ENCODE measurements around the gene GRB10. TPM values are rescaled to one million over a fixed set of nuclear protein-coding genes. Genes with fewer than 3 reads are reported as not detected.

The GRB10 gene
- total and polyA plus RNA-seq, 9 donors, result 10.0 to 93.3 (median 27.8) TPM

DNA sequence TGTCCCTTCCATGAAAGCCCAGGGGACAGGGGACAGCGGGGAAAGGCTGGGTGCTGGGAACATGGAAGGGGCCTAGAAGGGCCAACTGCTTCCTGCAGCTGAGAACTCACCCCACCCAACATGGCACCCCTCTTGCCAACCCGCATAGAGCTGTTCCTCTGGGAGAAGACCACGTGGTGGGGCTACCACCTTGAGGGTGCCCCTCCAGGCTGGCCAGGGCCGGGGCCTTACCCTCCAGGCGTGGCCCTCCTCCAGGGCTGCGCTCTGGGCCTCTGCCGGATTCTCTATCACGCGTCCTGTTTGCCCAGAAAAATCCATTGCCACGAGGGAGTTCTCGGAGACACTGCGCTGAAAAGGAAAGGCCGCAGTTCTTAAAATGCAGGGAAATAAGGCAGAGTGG lies 177.6 kb downstream of the GRB10 start:
- TF ChIP-seq, protein P1, sequence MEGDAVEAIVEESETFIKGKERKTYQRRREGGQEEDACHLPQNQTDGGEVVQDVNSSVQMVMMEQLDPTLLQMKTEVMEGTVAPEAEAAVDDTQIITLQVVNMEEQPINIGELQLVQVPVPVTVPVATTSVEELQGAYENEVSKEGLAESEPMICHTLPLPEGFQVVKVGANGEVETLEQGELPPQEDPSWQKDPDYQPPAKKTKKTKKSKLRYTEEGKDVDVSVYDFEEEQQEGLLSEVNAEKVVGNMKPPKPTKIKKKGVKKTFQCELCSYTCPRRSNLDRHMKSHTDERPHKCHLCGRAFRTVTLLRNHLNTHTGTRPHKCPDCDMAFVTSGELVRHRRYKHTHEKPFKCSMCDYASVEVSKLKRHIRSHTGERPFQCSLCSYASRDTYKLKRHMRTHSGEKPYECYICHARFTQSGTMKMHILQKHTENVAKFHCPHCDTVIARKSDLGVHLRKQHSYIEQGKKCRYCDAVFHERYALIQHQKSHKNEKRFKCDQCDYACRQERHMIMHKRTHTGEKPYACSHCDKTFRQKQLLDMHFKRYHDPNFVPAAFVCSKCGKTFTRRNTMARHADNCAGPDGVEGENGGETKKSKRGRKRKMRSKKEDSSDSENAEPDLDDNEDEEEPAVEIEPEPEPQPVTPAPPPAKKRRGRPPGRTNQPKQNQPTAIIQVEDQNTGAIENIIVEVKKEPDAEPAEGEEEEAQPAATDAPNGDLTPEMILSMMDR (IDR thresholded peaks at IDR 0.05), result no peak
- TF ChIP-seq EP300 (IDR thresholded peaks at IDR 0.05) (no peak), POLR2A (IDR thresholded peaks at IDR 0.05) (no peak)
- 94 to 98% (median 95%) methylated on average over 13 of the region's 13 CpGs for WGBS, 3 donors
- Histone ChIP-seq H3K9me3 (no peaks in the 10 kb centered on the region), H3K27ac (no peak overlapping the region), H3K36me3 (no peaks in the 10 kb centered on the region), H3K4me1 (ENCODE audit: insufficient read depth) (no peaks in the 10 kb centered on the region), H3K27me3 (no peaks in the 10 kb centered on the region), H3K4me3 (no peak overlapping the region)
- intact Hi-C loops (cut with DNase I), result no loop called here
- no peak for DNase-seq

DNA sequence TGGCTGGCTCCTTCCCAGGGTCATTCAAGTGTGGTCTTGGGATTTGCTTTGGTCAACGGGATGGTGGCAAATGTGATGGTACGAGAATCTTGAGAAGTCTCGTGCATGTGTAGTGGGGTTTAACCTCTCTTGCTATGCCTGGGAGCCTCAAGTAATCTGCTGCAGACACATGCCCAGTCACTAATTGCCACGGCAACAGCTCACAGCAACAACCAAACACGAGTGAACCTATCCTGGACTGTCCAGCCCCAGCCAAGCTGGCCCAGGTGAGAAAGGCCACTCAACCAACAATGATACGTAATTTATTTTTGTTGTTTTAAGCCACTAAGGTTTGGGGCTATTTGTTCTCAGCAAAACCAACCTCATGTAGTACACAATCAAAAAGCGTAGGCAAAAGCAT lies 179.4 kb downstream of the GRB10 start:
- Histone ChIP-seq H3K9me3 (no peaks in the 10 kb centered on the region), H3K27me3 (no peaks in the 10 kb centered on the region), H3K36me3 (no peaks in the 10 kb centered on the region), H3K4me3 (no peak overlapping the region), H3K4me1 (ENCODE audit: insufficient read depth) (no peaks in the 10 kb centered on the region), H3K27ac (no peak overlapping the region)
- 83 to 90% (median 89%) methylated on average over 7 of the region's 7 CpGs for WGBS, 3 donors
- TF ChIP-seq POLR2A (IDR thresholded peaks at IDR 0.05) (no peak), EP300 (IDR thresholded peaks at IDR 0.05) (no peak)
- TF ChIP-seq, protein P1 (IDR thresholded peaks at IDR 0.05), result no peak
- no peak for DNase-seq
- intact Hi-C loops (cut with DNase I), result no loop called here

DNA sequence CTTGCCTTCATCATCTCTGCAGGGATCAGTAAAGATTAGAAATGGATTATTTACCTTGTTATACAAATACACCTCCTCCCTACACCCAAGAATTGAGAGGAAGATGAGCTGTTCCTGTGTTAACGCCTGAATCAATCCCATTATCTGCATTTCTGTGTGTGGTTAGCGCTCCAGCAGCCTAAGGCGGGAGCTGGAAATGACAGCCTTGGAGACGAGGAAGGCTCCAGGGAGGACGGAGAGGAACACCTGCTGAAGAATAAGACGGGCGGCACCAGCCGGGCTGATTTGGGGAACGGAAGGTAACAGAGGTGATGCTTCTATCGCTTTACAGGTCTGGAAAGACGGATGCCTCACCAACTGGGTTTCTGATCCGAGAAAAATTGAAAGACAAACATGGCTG lies 183.3 kb downstream of the GRB10 start:
- H3K36me3 ChIP-seq, result no peaks in the 10 kb centered on the region
- H3K9me3 ChIP-seq, result no peaks in the 10 kb centered on the region
- H3K4me1 ChIP-seq (ENCODE audit: insufficient read depth), result peaks cover 3% of the 10 kb centered on the region
- H3K4me3 ChIP-seq, result no peak overlapping the region
- H3K27me3 ChIP-seq, result no peaks in the 10 kb centered on the region
- intact Hi-C loops (cut with DNase I), result loop anchor here in 1 of 4 donors (10.0 kb wide), 1 partner anchor 55 kb away; no protein-coding TSS in a partner anchor
- no peak overlapping the region for H3K27ac ChIP-seq
- 94% methylated on average over 12 of the region's 12 CpGs for WGBS, 3 donors
- TF ChIP-seq POLR2A (IDR thresholded peaks at IDR 0.05) (no peak), EP300 (IDR thresholded peaks at IDR 0.05) (no peak)
- TF ChIP-seq, protein P1 (IDR thresholded peaks at IDR 0.05), result no peak
- DNase-seq, result no peak

DNA sequence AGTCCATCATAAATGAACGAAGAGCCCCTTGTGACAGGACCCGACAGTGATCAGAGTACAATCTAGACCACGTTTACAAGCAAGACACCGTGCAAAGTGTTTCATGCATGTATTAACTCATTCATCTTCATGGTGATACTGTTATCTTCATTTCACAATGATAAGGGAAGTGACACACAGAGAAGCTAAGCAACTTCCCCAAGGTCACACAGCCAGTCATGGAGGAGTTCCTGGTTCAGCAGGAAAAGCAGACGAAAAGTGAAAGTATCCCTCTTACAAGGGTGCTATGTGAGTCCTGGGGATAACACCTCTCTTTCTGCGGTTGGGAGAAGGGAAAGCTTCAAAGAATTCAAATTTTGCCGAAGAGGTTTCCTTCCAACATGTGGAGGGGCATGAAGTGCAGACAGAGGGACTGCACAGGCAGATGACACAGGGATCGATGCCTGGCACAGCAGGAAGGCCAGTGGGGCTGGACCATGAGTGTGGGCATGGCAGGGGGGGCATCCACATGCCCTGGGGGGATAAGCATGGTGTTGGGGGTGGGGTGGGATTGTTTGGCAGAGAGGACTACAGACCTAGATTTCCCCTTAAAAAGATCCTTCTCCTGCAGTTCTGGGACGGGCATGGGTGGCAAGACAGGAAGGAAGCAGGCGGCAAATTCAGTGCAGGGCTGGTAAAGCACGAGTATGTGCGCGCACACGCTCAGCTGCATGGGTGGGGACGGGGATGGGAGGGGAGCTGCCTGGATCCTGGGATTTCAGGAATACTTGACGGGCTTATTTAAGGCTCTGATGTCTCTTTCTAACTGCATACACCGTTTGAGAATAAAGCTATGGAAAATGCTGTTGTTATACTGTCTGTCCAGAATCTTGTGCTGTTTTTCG lies 184.0 kb downstream of the GRB10 start:
- H3K4me1 ChIP-seq (ENCODE audit: insufficient read depth), result peaks cover 3% of the 10 kb centered on the region
- no peaks in the 10 kb centered on the region for H3K9me3 ChIP-seq
- 87 to 90% (median 89%) methylated on average over 18 of the region's 18 CpGs for WGBS, 3 donors
- intact Hi-C loops (cut with DNase I), result loop anchor here in 1 of 4 donors (10.0 kb wide), 1 partner anchor 56 kb away; no protein-coding TSS in a partner anchor
- DNase-seq, result no peak
- H3K36me3 ChIP-seq, result no peaks in the 10 kb centered on the region
- no peaks in the 10 kb centered on the region for H3K27me3 ChIP-seq
- H3K27ac ChIP-seq, result no peak overlapping the region
- no peak overlapping the region for H3K4me3 ChIP-seq
- TF ChIP-seq EP300 (IDR thresholded peaks at IDR 0.05), result no peak
- no peak for TF ChIP-seq POLR2A (IDR thresholded peaks at IDR 0.05)
- TF ChIP-seq, protein P1 (IDR thresholded peaks at IDR 0.05), result no peak

All from ovary (tissue), 9 donors.